HG03469 (cell line): ENCODE data around the gene GET3.
"Not testable (repeated sequence)": the region's sequence is repeated elsewhere in the genome, so short reads cannot be mapped to it uniquely, and the experiment has no call there.

Experiments
- ATAC-seq: cut with Tn5 transposase; IDR thresholded peaks from one replicate; pipeline ENCODE4 v1.9.1; 2021; ENCODE audit warnings: mild to moderate bottlenecking, moderate library complexity, moderate number of reproducible peaks; ENCODE audit not compliant: unreplicated experiment

GET3 gene

DNA sequence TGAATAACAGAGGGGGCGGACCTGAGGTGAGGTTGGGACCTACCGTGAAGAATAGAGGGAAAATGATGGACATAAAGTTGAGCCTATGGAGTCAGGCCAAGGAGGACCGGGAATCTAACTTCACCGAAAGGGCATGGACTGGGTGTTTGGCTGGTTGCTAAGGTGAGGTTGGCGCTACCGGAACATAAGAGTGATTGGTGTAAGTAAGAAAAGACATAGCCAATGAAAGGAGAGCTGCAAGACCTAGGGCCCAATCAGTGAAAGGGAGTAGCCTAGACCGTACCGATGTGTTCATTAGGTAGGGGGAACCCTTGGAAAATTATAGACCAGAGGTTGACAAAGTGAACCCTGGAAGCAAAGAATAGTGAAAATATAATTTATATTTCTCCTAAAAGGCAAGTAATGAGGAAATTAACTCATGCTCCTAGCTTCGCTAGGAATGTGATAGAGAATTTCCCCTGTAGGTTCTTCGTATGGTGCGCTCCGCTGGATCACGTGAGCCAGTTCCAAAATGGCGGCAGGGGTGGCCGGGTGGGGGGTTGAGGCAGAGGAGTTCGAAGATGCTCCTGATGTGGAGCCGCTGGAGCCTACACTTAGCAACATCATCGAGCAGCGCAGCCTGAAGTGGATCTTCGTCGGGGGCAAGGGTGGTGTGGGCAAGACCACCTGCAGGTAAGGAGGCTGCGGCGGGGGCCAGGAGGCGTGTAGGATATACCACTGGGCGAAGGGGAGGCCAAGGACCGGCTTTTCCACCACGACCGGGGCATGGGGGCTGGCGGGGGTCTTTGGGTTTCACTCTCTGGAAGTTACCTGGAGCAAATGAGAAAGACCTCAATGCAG, at the start of gene GET3:
Gene GET3 (plus strand): TSS at position 503 of the 840 bp plus-strand sequence. CDS start 9 bp downstream, at position 512.
- peak; percentile 51 for ATAC-seq

DNA sequence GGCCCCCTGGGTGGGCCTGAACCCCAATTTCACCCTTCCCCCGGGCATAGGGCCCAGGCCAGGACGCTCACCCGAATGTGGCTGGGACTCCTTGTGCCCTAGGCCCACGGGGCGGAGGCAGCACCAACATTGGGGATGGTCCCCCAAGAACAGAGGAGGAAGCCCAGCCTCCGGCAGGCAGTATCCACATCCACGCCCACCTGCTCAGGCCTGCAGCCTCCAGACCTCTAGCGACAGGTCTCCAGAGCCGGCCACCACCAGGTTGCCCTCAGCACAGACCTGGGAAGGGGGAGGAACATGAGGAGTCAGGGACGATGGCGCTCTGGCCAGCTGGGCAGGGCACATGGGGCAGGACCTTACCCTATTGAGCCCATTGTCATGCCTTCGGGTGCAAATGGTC, 48.3 kb upstream of the GET3 start:
- no peak for ATAC-seq

GRCh38 chr19:12689581-12690216, 47.6 kb upstream of the GET3 start:
- ATAC-seq: no peak

- no peak for ATAC-seq
Observed at GRCh38 chr19:12692960-12693359, 44.3 kb upstream of the GET3 start.

GRCh38 chr19:12694641-12695040, 42.7 kb upstream of the GET3 start:
- ATAC-seq: no peak

- ATAC-seq: no peak
Observed at GRCh38 chr19:12695096-12695495, 42.2 kb upstream of the GET3 start.

- no peak for ATAC-seq
Observed at GRCh38 chr19:12695514-12695913, 41.8 kb upstream of the GET3 start.

- no peak for ATAC-seq
Observed at GRCh38 chr19:12695997-12696365, 41.3 kb upstream of the GET3 start.

DNA sequence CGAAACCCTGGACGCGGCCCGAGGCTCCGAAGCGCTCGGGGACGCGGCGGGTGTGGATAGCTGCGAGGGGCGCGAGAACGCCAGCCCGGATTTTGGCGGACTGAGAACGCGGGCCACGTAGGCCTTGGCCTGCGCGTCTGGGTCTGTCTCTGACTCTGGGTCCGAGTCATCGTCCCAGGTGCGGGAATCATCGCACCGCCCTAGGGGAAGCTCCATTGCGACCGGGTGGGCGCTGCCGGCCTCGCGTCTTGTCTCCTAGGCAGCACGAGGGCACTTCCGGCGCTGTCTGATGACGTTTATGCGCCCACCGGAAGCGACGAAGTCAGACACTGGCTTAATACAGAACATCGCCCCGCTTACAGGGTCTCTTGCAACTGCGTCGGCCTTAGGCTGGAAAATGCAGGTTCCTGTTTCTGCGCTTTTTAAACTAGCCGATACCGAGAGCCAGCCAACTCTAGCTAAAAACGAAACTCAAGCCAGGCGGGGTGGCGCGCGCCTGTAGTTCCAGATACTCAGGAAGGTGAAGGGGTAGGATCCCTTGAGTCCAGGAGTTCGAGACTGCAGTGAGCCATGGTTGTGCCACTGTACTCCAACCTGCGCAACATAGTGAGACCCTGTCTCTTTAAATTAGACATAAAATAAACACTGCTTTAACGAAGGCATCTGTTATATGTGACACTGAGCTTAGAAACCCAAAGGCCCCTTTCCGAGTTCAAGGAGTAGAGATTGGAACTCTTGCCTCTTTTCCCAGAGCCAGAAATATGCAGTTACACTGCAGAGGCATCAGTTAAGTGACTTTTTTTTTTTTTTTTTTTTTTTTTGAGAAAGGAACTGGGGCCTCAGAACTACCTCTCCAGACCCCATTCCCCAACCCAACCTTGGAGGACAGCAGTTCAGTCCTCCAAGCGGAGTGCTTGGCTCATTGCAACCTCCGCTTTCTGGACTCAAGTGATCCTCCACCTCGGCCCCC, 40.6 kb upstream of the GET3 start, which contains the start of gene FBXW9:
Gene FBXW9 (minus strand): TSS at position 266 of the 970 bp plus-strand sequence. CDS start 50 bp downstream, at position 216.
- ATAC-seq: peak; percentile 30

GRCh38 chr19:12697425-12697824, 39.9 kb upstream of the GET3 start:
- not testable (repeated sequence) for ATAC-seq

GRCh38 chr19:12698138-12698537, 39.2 kb upstream of the GET3 start:
- no peak for ATAC-seq

GRCh38 chr19:12701596-12702282, 35.6 kb upstream of the GET3 start:
- no peak for ATAC-seq

- ATAC-seq: no peak
Observed at GRCh38 chr19:12703046-12703445, 34.3 kb upstream of the GET3 start.

- ATAC-seq: no peak
Observed at GRCh38 chr19:12705169-12705568, 32.1 kb upstream of the GET3 start.

GRCh38 chr19:12705654-12706331, 31.5 kb upstream of the GET3 start:
- no peak for ATAC-seq

- no peak for ATAC-seq
Observed at GRCh38 chr19:12706332-12706718, 31.0 kb upstream of the GET3 start.

GRCh38 chr19:12708641-12709040, 28.7 kb upstream of the GET3 start:
- ATAC-seq: no peak

DNA sequence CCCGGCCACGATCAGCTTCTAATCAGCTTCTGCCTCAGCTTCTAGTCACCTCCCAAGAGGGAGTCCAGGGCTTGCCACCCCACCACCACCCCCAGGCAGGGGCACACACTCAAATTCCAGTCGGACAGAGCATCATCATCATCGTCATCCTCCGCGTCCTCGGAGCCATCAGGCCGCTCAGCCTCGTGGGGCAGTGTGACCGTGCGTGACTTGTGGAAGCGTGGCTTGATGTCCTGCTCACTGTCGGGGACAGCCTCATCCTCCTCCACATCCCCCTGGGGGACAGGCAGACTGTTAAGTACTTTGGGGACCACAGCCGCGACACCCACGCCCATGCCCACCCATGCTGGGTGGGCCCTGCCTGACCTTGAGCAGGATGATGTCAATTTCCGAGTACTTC, 26.1 kb upstream of the GET3 start:
- no peak for ATAC-seq

DNA sequence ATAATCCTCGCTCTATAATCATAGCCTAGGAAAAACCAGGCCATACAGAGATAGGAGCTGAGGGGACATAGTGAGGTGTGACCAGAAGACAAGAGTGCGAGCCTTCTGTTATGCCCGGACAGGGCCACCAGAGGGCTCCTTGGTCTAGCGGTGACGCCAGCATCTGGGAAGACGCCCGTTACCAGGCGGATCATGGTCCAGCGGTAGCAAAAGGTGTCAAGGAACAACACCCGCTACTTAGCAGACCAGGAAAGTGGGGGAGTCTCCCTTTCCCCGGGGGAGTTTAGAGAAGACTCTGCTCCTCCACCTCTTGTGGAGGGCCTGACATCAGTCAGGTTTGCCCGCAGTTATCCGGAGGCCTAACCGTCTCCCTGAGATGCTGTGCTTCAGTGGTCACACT, 25.2 kb upstream of the GET3 start:
- not testable (repeated sequence) for ATAC-seq

DNA sequence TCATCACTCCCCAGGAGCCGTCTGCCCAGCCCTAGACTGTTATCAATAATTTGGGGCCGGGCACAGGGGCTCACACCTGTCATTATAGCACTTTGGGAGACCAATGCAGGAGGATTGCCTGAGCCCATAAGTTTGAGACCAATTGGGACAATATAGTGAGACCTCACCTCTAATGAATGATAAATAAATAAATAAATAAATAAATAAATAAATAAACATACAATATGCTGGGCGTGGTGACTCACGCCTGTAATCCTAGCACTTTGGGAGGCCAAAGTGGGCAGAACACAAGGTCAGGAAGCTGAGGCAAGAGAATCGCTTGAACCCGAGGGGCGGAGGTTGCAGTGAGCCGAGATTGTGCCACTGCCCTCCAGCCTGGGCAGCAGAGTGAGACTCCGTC, 24.0 kb upstream of the GET3 start:
- ATAC-seq: not testable (repeated sequence)
